NCI-H2196 (cell line): Measurements from ENCODE around the gene VPS37B.
"Not testable (repeated sequence)": the region's sequence is repeated elsewhere in the genome, so short reads cannot be mapped to it uniquely, and the experiment has no call there.

Source experiments
- DNase-seq: peaks from one replicate; lab custom pipeline; 2025; ENCODE audit not compliant: unreplicated experiment; lab: John Stamatoyannopoulos, UW

Gene VPS37B

DNA sequence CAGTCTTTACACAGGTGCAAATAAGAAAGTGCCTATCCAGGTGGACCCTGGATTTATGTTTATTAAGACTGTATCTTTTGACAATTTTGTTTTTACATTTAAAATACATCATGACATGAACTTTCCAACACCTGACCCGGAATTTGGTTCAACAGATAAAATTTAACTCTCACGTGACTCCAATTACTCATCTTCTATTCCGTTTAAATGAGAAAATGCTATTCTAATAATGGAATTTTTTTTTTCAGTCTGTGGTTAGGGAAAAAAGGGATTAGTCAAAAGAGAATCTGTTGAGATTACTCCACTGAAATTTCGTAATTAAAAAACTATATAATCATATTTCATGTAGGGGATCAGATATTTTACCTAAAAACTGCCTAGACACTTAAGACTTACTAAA is 11.1 kb downstream of the VPS37B start:
- no peak for DNase-seq

DNA sequence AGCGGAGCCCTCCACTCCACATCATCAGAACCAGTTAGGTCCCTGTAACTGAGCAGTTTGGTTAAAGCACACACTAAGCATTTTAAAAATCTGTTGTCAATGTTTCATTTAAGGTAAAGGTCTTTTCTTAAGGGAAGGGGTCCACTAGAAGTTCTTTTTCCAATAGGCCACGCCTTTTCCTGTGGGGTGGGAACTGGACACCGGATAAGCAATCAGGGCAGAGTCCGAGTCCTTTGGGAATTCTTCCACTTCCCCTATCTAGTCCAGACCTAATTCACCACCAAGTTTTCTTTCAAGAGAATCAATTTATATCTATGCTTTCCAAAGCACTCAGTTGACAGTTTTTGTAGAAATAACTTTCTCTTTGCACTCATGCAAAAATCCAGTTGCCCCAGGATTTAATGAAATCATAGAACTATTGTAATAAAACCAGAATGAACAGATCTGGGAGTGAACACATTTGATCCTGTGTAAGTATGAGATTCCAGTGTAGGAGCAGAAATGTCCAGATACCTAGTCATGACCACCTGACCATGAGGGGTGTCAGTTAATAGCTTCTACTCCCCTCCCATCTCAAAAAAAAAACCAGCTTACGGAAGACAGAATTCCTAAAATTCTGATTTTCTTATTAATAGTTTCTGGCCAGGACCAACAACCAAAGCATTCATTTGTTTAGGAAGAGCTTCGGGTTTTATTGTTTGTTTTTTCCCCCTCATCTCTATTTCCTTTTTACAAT is 11.7 kb downstream of the VPS37B start:
- DNase-seq = no peak

- DNase-seq = no peak
These were observed 12.9 kb downstream of the VPS37B start for GRCh38 chr12:122882908-122883558.

GRCh38 chr12:122880668-122881067 is 15.3 kb downstream of the VPS37B start:
- DNase-seq = peak; percentile 15

DNA sequence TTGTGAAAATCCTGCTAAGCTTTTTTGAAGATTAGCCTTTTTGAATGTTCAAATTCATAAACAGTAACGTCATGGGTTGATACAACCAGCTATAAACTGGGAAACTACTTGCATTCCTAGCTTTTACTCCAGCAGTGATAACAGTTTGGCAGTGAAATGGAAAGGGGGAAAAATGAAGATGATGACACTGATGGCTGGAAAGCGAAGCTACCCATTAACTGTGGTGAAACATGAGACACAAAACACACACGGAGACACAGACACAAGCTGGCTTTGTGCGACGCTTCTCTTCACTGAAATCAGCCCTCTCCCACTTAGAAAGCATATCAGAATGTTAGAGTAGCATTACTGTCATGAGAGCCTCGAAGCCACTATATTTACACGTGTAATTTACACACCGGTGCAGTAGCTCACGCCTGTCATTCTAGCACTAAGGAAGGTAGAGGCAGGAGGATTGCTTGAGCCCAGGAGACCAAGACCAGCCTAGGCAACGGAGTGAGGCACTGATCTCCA is 15.7 kb downstream of the VPS37B start:
- DNase-seq = no peak

GRCh38 chr12:122878780-122879612 is 16.9 kb downstream of the VPS37B start:
- DNase-seq = no peak

DNA sequence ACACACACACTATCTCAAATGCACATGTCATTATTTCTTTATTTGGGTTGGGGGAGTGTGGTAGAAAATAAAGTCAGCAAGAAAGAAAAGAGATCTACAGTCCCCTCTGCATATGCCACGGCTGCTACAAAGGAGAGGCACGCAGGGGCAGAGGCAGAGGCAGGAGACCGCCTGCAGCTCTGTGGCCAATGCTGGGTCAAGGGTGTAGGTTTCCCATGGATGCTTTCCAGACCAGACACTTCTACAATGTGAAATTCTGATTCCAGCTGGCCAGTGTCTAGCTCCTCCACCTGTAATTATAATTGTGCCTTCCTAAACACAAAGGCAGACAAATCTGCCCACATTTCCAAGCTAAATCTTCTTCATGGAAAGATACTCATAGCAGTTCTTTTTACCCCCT is 19.2 kb downstream of the VPS37B start:
- DNase-seq = no peak

DNA sequence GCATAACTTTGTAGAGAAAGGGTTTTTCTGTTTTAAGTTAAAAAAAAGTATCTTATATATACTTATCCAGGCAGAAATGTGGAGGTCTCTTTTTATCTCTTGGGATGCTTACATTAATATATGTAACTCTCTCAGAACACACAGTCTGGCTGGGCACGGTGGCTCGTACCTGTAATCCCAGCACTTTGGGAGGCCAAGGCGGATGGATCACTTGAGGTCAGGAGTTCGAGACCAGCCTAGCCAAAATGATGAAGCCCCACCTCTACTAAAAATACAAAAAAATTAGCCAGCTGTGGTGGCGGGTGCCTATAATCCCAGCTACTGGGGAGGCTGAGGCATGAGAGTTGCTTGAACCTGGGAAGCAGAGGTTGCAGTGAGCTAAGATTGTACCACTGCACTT is 19.6 kb downstream of the VPS37B start:
- DNase-seq = not testable (repeated sequence)

DNA sequence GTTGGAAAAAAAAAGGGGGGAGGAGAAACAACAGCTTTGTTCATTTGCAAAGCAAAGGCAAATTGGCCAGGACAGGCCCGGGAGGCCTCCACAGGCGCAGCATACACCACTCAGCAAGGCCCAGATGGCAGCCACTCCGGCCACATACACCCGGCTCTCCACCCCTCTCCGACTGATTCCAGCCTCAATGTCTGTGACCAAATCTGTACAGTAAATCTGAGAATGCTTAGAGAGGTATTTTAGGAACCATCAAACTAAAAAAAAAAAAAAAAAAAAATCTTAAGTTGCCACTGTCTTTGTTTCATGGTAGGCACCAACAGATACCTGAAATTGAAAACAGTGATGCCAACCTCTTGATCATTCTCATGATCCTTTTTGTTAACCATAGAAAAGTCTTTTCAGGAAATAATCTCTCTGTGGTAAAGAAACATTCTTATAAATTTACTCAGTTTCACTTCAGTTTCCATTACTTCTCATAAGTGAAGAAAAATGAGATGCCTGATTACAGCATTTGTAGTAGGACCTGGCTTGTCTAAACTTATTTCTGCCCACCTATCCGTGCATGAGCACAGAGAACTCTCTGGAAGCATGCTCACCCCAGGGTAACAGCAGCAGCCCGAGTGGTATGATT is 20.2 kb downstream of the VPS37B start:
- DNase-seq = no peak

- no peak for DNase-seq
These were observed 21.8 kb downstream of the VPS37B start for GRCh38 chr12:122874081-122874480.

GRCh38 chr12:122873540-122873939 is 22.4 kb downstream of the VPS37B start:
- DNase-seq = no peak

- DNase-seq = peak; percentile 35
These were observed 23.0 kb downstream of the VPS37B start for GRCh38 chr12:122872815-122873361.

GRCh38 chr12:122871851-122872780 is 23.8 kb downstream of the VPS37B start:
- peak; percentile 81 for DNase-seq

DNA sequence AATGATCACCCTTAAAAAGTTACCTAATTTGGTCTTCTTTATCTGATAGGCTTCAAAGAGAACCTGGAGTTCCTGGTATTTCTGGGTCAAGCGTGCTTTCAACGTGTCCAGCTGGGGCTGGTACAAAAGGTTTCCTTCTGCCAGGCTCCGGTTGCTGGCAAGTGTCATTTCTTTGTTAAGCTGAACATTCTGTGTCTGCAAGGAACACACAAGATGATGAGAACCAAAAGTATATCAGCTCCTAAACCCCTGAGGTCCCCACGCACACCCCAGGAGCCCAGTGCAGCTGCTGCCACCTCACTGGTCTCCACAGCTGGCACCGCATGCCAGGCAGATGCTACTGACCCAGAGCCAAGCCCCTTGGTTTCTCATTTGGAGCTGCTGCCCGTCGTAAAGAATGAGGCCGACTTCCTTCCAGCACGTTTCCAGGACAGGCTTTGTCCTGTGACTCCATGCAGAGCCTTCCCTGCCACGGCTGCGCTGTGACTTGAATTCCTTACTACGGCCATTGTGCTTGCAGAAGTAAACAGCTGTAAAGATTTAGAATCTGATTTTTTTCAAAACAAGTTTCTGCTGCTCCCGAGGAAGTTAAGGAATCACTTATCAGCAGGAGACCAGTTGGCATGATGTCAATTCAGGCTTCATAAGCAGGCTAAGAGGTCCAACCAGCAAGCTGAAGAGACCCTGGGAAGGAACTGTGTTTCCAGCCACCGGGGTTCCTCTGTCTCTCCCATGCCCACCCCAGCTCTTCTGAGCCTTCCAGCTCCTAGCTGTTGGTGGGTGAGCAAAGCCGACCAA is 24.9 kb downstream of the VPS37B start:
- no peak for DNase-seq

DNA sequence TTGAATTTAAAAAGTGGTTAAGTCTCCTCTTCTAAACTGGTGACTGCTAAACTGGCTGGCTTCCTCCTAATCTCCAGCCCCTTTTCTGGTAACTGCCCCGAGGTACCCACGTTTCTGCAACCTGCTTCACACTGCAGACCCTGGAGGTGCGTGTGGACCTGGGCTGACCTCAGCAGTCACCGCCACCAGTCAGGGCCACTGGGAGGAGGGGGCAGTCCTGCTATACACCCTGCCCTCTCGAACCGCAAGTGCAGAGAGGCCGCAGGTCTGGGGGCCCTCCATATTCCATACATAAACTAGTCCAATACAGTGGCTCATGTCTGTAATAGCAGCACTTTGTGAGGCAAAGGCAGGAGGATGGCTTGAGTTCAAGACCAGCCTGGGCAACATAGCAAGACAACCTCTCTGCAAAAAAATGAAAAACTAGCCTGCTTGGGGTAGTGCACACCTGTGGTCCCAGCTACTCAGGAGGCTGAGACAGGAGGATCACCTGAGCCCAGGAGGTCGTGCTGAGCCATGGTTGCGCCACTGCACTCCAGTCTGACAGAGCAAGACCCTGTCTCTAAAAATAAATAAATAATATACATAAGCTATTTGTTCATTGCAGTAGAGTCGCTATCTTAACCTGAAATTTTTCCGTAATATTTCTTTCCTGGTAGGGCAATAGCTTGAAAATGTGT is 25.6 kb downstream of the VPS37B start:
- DNase-seq = no peak

DNA sequence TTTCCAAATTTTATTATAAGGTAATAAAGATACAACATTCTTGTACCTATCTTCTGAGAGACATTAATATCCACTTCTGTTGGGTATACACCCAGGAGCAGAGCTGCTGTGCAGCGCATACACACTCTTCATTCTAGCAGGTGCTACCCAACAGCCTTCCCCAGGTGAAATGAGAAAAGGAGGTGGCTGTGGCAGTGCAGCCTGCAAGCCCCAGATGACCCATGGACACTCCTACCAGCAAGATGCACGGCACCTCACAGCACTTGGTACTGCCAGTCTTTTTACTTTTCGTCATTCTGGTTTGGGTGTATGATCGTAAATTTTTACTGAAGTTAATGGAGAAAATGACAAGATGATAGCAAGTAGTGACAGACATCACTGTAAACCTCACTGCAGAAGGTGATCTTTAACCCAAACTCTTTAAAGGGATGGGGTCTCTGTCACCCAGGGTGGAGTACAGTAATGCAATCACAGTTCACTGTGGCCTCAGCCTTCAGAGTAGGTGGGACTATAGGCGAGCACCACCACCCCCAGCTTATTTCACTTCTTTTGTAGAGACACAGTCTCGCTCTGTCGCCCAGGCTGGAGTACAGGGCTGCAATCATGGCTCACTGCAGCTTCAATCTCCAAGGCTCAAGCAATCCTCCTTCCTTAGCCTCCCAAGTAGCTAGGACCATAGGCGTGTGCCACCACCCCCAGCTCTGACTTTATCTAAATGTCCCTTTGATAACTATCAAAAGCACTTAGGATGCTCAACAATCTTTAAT is 26.5 kb downstream of the VPS37B start:
- no peak for DNase-seq

DNA sequence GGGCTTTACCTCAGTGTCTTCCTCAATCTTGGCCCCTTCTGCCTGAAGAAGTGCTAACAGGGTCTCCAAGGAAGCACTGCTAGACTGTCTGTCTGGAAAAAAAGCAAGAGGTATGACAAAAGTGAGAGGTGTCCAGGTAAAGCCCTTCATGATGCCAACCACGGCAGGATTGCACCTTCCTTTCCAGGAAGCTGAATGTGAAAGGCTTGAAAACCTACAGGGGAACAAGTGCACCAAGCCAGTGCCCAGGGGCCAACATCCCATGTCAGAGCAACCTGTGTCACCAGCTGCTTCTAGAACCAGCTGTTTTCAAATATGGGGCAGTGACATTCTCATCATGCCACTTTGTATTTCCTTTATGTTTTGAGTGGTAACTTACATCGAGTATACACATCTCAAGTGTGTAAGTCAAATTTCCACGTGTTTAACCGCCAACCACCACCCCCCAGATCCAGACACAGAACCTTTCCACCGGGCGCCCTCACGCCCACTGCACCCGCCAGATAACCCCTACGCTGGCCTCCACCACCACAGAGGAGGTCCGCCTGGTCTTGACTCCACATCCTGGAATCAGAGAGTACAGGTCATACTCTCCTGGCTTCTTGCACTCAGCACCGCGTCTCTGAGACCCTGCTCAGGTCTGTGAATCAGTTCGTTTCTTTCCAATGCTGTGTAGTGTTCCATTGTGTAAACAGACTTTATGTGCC is 27.3 kb downstream of the VPS37B start:
- no peak for DNase-seq
